A673 (cell line): ENCODE data around the gene TMEM234. TPM values are rescaled to one million over a fixed set of nuclear protein-coding genes. Genes with fewer than 3 reads are reported as not detected.

ENCODE experiments used
- BruUV-seq: library from RNA; stranded (reverse); fragments of 400-500 nt; replicated peaks from 2 replicates; lab custom pipeline; 2021; lab: Mats Ljungman, UMichigan
- CTCF ChIA-PET: fragments of 300-600 bp; sonication (Branson Sonifier 250); formaldehyde crosslinking; loops from one replicate; lab custom pipeline; 2022; ENCODE audit warnings: antibody characterized with exemption; lab: Charles Lee
- POLR2A ChIA-PET: fragments of 300-600 bp; sonication (Branson Sonifier 250); formaldehyde crosslinking; loops from one replicate; lab custom pipeline; 2022; ENCODE audit warnings: antibody characterized with exemption; ENCODE audit not compliant: low non-redundant PET; lab: Charles Lee
- DNase-seq: peaks from one replicate; pipeline ENCODE4 v3.0.0-alpha.2; 2015; ENCODE audit warnings: low spot score
- H3K27ac ChIP-seq: fragments of 200-600 bp; sonication (generic); 2 replicates; pipeline ENCODE4 v1.5.1; 2016; ENCODE audit warnings: mixed run types, low read depth, mild to moderate bottlenecking, mixed read lengths, antibody characterized with exemption, low read length; ENCODE audit not compliant: poor library complexity, severe bottlenecking
- H3K27me3 ChIP-seq: fragments of 200-600 bp; sonication (generic); replicated peaks from 2 replicates; pipeline ENCODE4 v1.6.1; 2017; ENCODE audit warnings: mixed run types, low read depth, mild to moderate bottlenecking, mixed read lengths, antibody characterized with exemption, low read length; ENCODE audit not compliant: insufficient read depth, poor library complexity
- H3K36me3 ChIP-seq: fragments of 200-600 bp; sonication (generic); 2 replicates; pipeline ENCODE4 v1.6.1; 2016; ENCODE audit warnings: mixed run types, mild to moderate bottlenecking, mixed read lengths, antibody characterized with exemption, low read length; ENCODE audit not compliant: insufficient read depth, poor library complexity, severe bottlenecking
- H3K4me1 ChIP-seq: fragments of 200-600 bp; sonication (generic); 2 replicates; pipeline ENCODE4 v1.6.1; 2017; ENCODE audit warnings: mixed run types, mild to moderate bottlenecking, mixed read lengths, antibody characterized with exemption, low read length; ENCODE audit not compliant: insufficient read depth, poor library complexity, severe bottlenecking
- H3K4me3 ChIP-seq: fragments of 200-600 bp; sonication (generic); 2 replicates; pipeline ENCODE4 v1.5.1; 2016; ENCODE audit warnings: low read depth, mixed run types, mild to moderate bottlenecking, mixed read lengths, low read length; ENCODE audit not compliant: poor library complexity, severe bottlenecking
- H3K9me3 ChIP-seq: fragments of 200-600 bp; sonication (generic); 2 replicates; pipeline ENCODE4 v1.6.1; 2016; ENCODE audit warnings: mixed run types, low read depth, mild to moderate bottlenecking, mixed read lengths, antibody characterized with exemption, low read length; ENCODE audit not compliant: poor library complexity, severe bottlenecking
- CTCF ChIP-seq: fragments of 300-800, 200-600 bp; sonication (generic); conservative IDR thresholded peaks from 2 replicates; pipeline ENCODE4 v1.5.1; 2017; ENCODE audit warnings: low read depth, mild to moderate bottlenecking, antibody characterized with exemption, low read length, moderate library complexity, mixed read lengths
- EZH2 ChIP-seq: fragments of 200-600 bp; sonication (generic); IDR thresholded peaks from 2 replicates; pipeline ENCODE4 v1.6.1; 2017; ENCODE audit warnings: borderline replicate concordance, low read depth, mild to moderate bottlenecking, mixed read lengths, antibody characterized with exemption, low read length; ENCODE audit not compliant: poor library complexity, severe bottlenecking
- intact Hi-C: fragments of 100-400 bp; cut with micrococcal nuclease; formaldehyde crosslinking; loops from one replicate; pipeline ENCODE4 v1.10.0; 2022; ENCODE audit not compliant: unreplicated experiment
- total RNA-seq: library from RNA; stranded (reverse); gene quantifications from 2 replicates; pipeline ENCODE4 v1.2.3, GENCODE V29; 2021

Gene TMEM234
- total RNA-seq, 1 experiment from 2014 or later = 15.4 TPM

- no peak for DNase-seq
- ChIA-PET POLR2A (interaction anchor here (0.6 kb wide), 1 partner anchor 397 kb away, joined by 3 read pairs; no protein-coding TSS in a partner anchor), CTCF (no interaction called here)
- H3K27ac ChIP-seq = peak overlapping the region; percentile 18
- peaks cover 60% of the 10 kb centered on the region for H3K36me3 ChIP-seq
- H3K4me1 ChIP-seq = peaks cover 7% of the 10 kb centered on the region
- no peaks in the 10 kb centered on the region for H3K27me3 ChIP-seq
- intact Hi-C loops = no loop called here
- no peaks in the 10 kb centered on the region for H3K9me3 ChIP-seq
- TF ChIP-seq CTCF = no peak
- no peak for TF ChIP-seq EZH2
- no peak overlapping the region for H3K4me3 ChIP-seq
- BruUV-seq = TSS peak; percentile 26
Observed at GRCh38 chr1:32195972-32196823, 26.0 kb downstream of the TMEM234 start.

GRCh38 chr1:32195531-32195930 is 26.6 kb downstream of the TMEM234 start:
- intact Hi-C loops = no loop called here
- no peaks in the 10 kb centered on the region for H3K27me3 ChIP-seq
- no TSS peak for BruUV-seq
- no peak overlapping the region for H3K4me3 ChIP-seq
- TF ChIP-seq EZH2 = no peak
- TF ChIP-seq CTCF = no peak
- CTCF ChIA-PET = no interaction called here
- no peaks in the 10 kb centered on the region for H3K9me3 ChIP-seq
- no peak overlapping the region for H3K27ac ChIP-seq
- H3K36me3 ChIP-seq = peaks cover 64% of the 10 kb centered on the region
- no peak for DNase-seq
- POLR2A ChIA-PET = interaction anchor here (0.6 kb wide), 1 partner anchor 396 kb away, joined by 3 read pairs; no protein-coding TSS in a partner anchor
- H3K4me1 ChIP-seq = peaks cover 7% of the 10 kb centered on the region

- TF ChIP-seq EZH2 (no peak), CTCF (no peak)
- Histone ChIP-seq H3K4me3 (no peak overlapping the region), H3K4me1 (peaks cover 3% of the 10 kb centered on the region), H3K36me3 (peaks cover 69% of the 10 kb centered on the region), H3K9me3 (no peaks in the 10 kb centered on the region), H3K27ac (no peak overlapping the region), H3K27me3 (no peaks in the 10 kb centered on the region)
- BruUV-seq = no TSS peak
- CTCF ChIA-PET = no interaction called here
- intact Hi-C loops = no loop called here
- POLR2A ChIA-PET = no interaction called here
- DNase-seq = no peak
Observed at GRCh38 chr1:32194984-32195383, 27.2 kb downstream of the TMEM234 start.
